NCI-H510A (cell line): ENCODE measurements around the gene KCTD10.
A peak's percentile ranks its signal among the peaks of the same experiment; 100 is the strongest.
"Not testable (repeated sequence)": the region's sequence is repeated elsewhere in the genome, so short reads cannot be mapped to it uniquely, and the experiment has no call there.

Source experiments
- DNase-seq: peaks from one replicate; lab custom pipeline; 2025; lab: John Stamatoyannopoulos, UW

Gene KCTD10

DNA sequence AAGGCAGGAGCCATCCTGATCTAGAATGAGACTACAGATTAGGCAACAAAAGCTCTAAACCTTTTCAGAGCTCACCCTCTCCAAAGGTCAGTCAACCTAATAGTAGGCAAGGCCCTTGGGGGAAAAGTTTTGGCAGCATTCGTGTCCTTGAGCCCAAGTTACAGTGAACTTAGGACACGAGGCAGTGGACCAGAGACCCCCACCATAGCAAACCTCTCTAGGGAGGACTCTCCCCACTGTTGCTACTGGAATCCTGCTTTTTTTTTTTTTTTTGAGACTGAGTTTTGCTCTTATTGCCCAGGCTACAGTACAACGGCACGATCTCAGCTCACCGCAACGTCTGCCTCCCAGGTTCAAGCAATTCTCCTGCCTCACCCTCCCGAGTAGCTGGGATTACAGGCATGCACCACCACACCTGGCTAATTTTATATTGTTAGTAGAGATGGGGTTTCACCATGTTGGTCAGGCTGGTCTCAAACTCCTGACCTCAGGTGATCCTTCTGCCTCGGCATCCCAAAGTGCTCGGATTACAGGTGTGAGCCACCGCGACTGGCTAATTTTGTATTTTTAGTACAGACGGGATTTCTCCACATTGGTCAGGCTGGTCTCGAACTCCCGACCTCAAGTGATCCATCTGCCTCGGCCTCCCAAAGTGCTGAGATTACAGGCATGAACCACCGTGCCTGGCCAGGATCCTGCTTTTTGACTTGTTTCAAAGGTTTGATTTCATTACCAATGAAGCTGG is 3.4 kb downstream of the KCTD10 start:
- not testable (repeated sequence) for DNase-seq

DNA sequence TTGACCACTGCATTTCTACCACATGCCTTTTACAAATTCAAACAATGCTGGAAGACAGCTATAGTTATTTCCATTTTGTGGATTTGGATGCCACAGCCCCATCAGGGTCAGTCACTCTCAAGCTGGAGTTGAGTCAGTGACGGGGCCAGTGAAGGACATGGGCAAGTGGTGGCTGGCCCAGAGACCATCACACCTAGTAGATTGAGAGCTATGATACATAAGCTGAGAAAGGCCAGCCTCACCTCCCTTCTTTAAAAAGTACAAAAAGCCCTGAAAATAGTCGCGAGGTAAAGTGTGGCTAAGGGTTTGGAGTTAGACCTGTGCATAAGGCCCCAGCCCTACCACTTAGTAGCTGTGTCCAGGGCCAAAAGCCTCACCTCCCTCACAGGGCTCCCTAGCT is 4.1 kb downstream of the KCTD10 start:
- no peak for DNase-seq

DNA sequence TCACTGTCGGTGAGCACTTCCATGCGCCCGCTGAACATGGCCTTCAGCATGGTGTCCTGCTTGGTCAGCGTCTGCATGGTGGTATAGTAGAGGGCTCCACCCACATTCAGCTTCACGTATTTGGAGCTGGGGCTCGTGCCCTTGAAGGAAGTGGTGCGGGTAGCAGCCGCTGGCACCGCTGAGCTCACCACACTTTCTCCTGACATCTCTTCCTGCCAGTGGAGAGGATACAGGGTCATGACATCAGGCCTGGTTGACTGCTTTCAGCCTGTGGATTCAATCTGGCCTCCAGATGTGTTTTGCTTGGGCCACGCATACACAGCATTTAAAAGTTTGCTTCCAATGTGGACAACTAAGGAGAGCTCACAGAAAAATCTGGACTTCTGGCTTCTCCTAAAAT is 7.6 kb downstream of the KCTD10 start:
- DNase-seq: no peak

DNA sequence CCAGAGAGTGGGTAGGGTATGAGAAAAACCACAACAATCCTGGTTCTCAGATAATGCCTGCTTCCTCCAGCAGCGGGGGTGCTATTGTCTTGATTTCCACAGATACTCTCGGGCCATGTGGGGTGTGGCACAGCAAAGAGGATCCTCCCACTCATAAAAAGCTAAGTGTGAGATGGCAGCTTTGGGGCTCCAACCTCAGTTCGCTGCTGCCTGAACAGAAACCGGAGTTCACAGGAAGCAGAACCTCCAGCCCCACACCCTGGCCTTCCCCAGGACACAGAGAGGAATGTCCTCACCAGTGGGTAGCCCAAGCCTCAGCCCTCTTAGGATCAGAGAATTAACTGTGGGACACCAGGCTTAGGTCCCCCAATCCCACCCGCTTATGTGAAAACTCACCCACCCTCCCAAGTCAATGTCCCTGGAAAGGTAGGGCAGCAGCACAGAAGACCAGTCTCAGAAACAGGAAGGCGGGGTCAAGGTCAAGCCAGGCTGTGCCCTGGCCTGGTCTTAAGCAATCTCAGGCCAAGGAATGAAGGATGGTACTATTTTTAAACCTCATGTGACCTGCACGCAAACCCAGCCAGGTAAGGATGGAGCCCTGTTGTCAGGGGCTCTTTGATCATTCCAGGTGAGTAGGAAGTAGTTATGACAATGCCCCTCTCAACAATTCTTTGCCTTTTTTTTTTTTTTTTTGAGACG is 9.0 kb downstream of the KCTD10 start:
- no peak for DNase-seq

DNA sequence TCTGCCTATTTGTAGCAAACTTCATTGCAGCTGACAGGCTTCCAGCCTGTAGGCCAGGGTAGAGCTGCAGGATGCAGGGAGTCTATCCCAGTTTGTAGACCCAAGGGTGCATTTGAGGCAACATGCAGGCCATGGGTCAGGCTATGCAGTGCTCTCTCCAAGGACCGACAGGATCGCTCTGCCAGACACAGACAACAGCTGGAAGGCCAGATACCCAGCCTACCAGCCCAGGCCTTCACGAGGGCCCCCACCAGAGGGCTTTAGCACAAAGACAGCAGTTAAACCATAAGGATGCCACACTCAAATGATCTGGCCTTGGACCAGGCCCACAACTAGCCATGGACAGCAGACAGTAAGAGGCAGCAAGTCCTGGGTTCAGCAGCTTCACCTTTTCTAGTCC is 10.3 kb downstream of the KCTD10 start:
- DNase-seq: no peak

DNA sequence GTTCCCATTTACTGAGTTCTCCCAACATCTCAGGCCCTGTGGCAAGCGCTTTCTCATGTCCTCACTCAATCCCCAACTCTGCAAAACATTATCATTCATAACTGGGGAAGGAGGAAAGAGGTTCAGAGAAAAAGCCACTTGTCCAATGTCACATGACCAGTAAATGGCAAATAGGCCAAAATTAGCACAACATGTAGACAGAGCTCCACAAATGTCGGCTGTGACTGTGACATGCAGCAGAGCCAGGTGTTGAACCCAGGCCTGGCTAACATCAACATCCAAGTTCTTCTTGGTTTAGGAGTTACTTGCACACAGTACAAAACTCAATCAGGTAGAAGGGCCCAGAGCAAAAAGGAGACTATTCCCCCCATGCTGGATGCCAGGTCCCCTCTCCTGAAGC is 10.8 kb downstream of the KCTD10 start:
- DNase-seq: no peak

DNA sequence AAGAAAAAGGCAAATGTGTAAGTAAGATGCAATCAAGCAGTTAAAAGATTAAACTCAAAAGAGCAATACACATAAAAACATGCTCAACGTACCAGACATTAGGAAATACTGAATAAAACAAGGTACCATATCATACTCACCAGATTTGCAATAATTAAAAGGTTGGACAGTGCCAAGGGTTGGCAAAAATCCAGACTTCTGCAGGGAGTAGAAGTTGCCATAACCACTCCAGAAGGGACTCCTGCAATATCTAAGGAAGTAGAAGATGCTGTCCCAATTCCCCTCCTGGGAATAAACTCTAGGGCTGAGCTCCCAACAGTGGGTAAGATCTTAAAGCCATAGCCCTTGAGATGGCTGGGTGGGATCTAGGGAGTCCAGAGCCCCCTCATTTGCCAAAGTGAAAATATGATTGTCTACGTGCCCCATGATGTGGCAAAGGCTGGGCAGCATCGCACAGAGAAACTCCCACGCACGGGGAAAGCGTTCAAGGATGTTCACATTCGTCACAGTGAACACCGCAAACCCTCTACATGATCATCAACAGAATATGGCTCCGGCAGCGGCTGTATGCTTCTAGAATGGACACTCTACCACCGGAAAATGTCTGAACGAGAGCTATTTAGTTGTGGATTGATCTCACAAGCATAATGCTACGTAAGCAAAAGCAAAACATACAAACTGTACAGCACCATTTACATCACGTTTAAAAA is 12.3 kb downstream of the KCTD10 start:
- no peak for DNase-seq

DNA sequence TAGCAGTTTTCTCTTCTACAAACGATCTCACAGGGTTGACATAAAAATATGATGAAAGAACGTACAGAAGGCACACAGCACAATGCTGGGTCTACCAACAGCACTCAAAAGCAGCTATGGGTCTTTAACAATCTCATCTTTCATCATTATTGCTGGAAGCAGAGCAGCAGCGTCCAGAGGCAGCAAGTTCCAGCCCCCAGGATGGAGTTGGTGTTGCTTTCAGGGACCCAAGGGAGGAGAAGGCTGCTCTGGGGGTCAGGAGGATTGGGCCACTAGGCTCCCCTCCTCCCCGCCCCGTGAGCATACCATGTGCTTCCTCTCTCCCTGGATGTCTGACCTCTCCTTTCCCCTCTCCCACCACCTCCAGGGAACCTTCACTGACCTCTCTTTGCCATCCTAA is 13.3 kb downstream of the KCTD10 start:
- no peak for DNase-seq

DNA sequence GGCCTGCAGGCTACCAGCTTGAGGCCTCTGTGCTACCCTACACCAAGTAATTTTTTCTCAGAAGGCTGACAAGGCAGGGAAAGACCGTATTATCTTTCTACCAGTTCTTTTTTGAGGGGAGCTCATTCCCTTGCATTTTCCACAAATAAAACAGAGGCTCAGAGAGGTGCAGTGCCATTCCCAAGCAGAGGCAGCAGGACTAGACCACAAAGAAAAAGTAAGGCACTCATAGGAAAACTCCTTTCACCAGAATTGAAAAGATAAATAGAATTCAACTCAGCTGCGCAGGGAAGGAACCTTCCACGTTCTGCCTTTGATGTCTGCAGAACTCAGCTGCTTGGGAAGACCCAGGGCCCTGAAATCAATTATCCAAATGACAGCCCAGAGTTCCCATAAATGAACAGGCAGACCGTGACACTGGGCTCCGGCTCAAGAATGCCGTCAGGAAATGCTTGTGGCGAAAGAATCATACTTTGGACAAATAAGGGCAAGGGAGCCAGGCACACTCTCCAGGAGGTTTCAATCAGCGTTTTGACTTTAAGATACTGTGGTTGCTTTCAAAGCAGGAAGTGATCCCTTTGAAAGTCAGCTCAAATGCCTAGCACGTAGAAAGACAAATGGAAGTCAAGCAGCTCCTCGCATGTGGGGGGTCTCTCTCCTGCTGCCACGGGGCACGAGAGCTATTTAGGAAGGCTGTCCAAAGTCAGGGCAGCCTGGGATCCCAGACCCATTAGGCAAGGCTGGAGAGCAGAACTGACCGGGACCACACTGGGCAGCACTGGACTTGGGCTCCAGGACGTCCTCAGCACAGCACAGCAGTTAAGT is 14.0 kb downstream of the KCTD10 start:
- DNase-seq: no peak

DNA sequence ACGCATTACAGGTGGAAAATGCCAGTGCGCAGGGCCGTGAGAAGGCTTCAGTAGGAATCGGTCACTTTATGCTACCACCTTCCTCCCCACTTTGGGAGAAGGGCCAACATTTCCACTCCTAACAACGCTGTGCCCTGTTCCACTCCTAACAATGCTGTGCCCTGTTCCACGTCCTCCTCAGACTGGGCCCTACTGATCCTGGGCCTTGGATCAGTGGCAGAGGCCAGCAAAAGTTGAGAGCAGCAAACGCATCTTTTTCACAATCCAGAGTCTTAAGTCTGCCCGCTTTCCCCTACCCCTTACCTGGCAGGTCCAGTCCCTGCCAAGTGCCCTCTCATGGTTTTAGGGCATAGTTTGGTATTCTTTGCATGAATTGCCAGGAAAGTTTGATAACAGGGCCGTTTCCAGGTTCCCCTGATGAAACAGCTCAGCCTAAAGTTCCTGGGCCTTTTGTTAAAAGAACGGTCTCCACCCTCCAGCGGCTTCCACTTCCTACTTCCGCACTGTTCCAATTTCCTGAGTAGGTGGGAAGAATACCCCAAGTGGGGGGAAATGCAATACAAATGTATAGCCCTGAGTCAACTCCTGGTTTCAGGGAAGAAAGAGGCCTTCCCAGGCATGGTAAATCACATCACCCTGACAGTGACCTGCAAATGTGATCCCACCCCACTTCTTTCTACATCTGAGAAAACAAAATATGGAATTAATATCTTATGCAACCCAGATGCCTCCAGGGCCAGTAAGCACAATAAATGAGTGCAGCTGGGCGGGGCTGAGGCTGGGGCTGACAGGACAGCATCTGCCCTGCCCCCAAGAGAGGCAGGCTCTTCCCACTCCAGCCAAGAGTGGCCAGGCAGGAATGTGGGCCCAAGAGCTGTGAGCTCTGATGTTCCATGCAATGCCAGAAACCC is 15.0 kb downstream of the KCTD10 start:
- peak; percentile 31 for DNase-seq

DNA sequence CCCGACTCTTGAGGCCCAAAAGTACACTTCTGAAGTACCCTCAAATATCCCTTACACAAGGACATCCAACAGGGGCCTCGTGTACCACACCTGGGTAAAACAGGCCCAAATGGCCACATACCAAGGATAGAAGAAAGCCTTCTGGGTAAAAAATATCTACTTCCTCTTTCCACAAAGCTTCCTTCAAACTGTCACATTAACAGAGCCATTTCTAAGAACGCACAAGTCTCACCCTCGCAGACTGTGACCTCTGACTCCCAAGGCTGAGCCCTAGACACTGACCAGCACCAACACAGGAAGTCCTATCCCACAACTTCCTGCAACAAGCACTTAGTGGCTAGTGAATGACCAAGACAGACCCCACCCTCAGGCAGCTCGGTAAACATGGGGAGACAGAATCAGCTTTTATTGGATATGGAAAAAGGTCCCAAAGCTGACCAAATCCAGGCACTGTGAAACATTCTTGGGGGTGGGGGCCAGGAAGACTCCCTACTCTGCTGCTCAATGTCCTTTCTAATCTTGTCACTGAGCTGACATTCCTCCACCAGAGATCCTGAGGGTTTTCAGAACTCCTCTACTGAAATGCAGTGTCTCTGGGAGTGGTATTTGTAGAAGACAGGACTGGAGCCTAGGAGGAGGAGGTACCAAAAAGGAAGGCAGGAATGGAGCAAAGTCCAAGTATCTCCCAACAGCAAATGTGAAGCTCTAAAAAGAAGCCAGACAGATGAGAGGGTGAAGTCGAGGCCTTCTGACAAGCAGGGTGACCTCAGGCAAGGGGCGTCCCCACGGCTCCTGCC is 15.9 kb downstream of the KCTD10 start:
- DNase-seq: no peak

DNA sequence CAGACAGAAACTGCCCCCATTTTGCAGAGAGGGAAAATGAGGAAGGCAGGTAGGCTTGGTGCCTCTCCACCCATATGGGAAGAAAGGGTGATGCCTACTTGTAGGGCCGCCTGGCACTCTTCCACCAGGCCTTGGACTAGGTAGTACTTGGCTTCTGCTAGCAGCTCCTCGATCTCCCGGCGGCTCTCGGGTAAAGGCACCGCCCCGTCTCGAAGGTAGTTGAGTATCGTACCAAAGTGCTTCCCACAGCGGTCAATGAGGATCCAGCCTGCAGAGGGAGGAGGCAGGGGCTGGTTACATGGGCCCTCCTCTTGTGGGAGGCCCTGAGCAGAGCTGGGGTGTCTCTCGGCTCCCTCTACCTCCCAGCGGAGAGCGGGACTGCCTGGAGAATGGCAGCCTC is 16.6 kb downstream of the KCTD10 start:
- DNase-seq: no peak

DNA sequence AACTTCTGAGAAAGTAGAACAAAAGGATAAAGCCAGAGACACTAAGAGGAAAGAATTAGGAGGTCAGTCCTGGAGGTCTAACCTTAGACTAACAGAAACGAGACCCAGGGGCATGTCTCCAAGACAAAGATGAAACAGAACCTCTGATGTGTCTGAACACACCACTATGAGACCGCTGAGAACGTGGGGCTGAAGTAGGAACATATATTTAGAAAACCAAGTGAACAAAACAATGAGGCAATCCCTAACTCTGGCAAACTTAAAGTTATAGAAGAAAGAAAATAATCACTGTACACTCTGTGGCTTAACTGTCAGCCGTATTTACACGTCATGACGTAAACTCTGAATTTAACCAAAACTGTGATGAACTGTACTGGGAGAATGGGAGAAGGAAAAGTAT is 17.9 kb downstream of the KCTD10 start:
- no peak for DNase-seq

DNA sequence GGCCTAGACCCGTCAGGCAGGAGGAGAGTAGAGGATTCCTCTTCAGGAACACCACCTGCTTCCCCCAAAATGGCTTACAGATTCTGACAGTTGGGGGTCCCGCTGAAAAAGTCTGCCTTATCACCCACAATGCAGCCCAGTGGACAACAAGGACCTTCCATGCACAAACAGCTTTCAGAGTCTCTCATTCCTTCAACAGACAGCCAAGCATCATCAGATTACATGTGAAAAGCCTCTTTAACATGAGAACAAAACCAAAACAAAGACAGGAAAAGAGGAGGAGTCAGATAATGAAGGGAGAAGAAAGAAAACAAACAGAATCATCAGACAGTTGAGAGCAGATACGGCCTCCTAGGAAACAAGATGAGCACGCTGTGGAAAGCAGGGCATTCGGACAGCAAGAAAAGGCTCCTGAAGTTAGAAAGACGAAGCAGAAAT is 18.3 kb downstream of the KCTD10 start:
- DNase-seq: no peak

DNA sequence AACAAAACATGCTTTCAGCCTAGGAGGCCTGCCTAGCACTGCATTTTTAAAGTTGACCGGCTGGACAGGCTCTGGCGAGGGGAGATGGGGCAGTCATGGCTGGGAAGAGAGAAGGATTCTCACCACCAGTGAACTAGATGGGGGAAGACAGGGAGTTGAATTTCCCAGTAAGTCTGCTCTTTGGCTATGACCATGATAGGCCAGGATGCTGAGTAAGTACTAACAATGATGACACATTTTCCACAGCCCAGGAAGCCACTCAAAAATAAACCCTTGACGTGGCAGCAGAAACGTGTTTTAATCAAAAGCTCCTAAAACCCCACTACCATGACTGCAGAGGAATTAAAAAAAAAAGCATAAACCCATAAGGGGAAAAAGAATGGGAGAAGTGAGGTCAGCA is 19.0 kb downstream of the KCTD10 start:
- DNase-seq: no peak

DNA sequence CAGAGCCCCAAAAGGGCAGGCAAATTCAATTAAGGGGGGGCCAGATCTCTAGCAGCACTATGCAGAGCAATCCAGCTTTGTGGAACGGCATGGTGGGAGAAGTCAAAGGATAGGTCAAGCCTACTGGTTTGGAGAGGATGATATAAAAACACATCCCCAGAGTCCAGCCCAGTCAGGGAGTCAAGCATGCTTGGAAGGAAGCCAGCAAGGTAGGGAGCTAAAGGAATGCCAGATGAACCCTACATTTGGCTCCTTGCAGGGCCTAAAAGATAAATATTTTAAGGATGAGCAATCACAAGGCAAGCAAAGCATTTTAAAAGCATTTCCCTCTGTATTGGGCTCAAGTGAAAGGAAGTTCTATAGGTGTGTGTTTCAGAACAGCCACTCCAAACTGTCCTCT is 21.4 kb downstream of the KCTD10 start:
- DNase-seq: no peak

DNA sequence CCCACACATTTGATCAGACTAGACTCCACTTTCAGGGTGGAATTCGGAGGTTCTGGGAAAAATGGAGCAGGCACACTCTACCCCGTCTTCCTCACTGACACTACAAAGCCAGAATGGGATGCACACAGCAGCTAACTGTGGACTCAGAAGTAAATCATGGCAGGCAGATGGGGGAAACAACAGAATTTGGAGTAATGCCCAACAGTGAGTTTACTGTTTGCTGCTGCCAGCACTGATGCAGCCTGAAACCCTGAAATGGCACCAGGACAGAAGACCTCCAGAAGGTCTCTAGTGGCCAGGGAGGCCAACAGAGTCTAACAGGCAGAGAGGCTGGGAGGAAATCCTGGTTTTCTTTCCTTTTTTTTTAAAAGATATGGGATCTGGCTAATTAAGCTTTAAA is 24.6 kb downstream of the KCTD10 start:
- no peak for DNase-seq

DNA sequence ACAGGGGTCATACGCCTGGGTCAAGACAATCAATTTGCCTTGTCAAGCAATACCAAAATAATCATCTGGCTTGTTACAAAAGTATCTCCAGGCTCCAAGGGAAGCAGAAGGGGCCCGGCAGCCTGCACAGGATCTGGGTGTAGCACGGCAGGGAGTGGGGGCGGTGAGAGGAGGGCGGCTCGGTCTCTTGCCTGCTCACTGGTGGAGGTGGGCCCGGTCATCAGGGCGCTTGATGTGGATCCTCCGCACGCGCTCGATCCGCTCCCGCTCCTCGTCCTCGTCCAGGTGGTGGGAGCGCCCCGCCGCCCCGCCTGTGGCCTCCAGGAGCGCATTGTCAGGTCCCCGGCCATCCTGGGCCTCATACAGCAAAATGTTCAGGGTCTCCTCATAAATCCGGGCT is 25.7 kb downstream of the KCTD10 start:
- no peak for DNase-seq

DNA sequence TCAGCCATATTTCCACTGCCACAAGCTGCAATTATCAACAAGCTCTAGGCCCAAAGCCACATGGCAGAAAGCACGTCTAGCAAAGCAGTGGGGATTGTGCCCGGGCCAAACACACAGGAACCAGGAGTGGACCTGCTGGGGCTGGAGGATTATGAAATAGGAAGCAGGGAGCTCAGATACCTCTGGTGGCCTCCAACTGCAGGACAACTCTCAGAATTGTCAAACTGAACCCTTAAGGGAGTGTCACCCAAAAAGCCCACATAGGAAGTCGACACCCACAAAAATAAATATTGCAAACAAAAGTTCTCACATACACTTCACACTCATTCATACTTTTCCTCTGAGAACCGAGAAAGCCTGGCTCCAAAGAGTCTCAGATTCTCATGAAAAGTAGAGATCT is 26.1 kb downstream of the KCTD10 start:
- no peak for DNase-seq

DNA sequence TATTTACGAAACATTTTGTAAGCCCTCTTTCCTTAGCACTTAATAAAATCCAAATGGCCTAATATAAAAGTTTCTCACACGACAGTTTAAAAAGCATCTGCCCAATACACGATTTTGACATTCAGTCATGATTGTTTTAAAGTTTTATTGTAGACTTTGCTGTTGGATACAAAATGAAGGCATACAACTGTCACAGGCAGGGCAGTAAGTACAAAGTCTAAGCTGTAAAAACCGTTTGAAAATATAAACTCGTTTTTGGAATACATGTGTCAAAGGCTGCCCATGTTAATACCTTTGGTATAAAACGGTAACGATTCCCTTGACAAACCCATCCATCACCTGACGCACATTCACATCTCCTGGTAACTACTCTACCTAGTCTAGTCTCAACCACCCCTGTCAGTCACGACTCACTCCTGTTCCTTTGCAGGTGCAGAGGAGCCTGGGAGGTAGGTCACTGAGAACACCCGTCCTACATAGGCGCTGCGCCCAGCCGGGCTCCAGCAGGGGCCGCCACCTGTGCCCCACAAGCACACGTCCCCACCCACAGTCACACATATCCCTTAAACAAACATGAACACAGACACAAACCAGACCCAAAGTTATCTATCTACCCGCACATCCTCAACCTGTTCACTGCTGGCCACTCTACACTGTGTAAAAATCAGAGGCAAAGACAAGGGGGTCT is 27.1 kb downstream of the KCTD10 start:
- no peak for DNase-seq
